GM12801 (cell line): ENCODE measurements around the gene TMEM132C.

ENCODE experiments used
- CTCF ChIP-seq: IDR thresholded peaks from one replicate; pipeline ENCODE4 v1.5.1; 2011; ENCODE audit warnings: control low read depth; ENCODE audit not compliant: insufficient read length; ENCODE audit errors: extremely low read depth

TMEM132C gene

DNA sequence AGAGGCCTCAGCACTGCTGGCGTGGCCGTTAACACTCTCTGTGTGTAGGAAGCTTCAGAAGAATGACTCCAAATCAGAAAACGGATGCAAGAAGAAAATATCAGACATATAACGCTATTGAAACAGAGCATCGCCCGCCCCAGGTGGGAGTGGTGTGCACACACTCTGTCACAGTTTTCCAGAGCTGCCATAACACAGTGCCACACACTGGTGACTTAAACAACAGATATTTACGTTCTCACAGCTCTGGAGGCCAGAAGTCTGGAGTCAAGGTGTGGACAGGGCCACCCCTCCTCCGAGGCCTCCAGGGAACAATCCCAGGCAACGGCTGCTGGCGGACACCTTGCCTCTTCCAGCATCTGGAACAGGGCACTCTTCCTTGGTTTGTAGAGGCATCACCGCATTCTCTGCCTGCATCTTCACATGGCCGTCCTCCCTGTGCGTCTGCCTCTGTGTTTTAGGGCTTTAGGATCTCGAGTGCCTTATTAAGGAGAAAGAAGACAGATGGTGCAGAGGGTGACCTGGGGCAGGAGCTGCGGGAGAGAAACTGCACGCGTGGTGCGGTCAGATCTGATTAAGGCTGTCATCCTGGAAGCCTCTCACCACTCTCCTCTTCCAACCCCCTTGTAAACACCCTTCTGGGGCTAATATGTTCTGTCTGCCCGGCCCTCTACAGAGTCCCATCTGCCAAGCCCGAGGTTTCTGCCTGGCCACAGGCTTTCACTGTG, 415.7 kb downstream of the TMEM132C start:
- TF ChIP-seq CTCF = no peak

- no peak for TF ChIP-seq CTCF
These were observed 417.4 kb downstream of the TMEM132C start for GRCh38 chr12:128684352-128684751.

GRCh38 chr12:128685903-128686475, 419.0 kb downstream of the TMEM132C start:
- TF ChIP-seq CTCF = no peak

DNA sequence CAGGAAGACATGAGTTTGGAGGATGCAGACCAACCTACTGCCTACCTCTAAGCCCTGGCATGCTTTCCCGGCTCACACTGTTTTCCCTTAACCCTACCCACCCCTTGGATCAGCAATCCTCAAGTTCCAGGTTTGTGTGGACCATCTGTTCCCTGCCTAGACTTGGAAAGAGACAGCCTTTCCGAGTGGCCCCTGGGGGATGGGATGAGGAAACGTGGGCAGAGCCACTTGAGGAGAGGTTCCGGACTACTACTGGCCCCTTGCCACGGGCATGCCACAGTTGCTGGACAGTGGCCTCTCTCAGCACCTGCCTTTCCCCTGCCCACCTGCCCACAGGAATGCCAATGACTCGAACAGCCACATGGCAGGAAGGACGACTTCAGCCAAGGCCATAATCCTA, 420.9 kb downstream of the TMEM132C start:
- TF ChIP-seq CTCF = no peak

- TF ChIP-seq CTCF = no peak
These were observed 423.7 kb downstream of the TMEM132C start for GRCh38 chr12:128690641-128691040.

DNA sequence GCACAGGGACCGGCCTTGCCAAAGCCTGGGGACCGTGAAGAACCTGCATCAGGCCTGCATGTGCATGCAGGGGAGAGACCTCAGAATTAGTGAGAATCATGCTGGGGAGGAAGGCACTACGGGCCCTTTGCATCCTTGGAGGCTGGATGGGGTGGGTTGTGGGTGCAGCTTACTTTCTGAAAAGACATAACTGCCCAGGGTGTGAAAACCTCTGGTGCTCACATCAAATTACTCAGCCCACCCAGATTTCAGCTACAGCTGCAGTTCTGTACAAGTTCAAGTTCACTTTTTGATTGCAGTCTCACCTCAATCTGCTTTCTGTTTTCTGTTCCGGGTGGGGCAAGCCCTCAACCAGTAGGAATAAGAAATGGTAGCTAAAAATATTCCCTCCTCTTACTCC, 426.1 kb downstream of the TMEM132C start:
- TF ChIP-seq CTCF = no peak

GRCh38 chr12:128693771-128694170, 426.8 kb downstream of the TMEM132C start:
- TF ChIP-seq CTCF = no peak

GRCh38 chr12:128694445-128694844, 427.5 kb downstream of the TMEM132C start:
- TF ChIP-seq CTCF = no peak
